Progenitor cell of endocrine pancreas (in vitro differentiated cells): ENCODE data around the gene GATA6. TPM values are rescaled to one million over a fixed set of nuclear protein-coding genes. Genes with fewer than 3 reads are reported as not detected.

Experiments
- DNase-seq: peaks from one replicate; pipeline ENCODE4 v3.0.0; 2021; ENCODE audit warnings: low spot score; ENCODE audit not compliant: unreplicated experiment
- H3K27ac Mint-ChIP-seq: 2 replicates; pipeline ENCODE4 v1.8.0; 2021; ENCODE audit warnings: mild to moderate bottlenecking, moderate library complexity, mixed read lengths
- H3K27me3 Mint-ChIP-seq: 2 replicates; pipeline ENCODE4 v1.8.0; 2021; ENCODE audit warnings: mixed read lengths
- H3K36me3 Mint-ChIP-seq: 2 replicates; pipeline ENCODE4 v1.8.0; 2022; ENCODE audit warnings: mixed read lengths; ENCODE audit not compliant: insufficient read depth
- H3K4me1 Mint-ChIP-seq: 2 replicates; pipeline ENCODE4 v1.8.0; 2021; ENCODE audit warnings: low read depth, mixed read lengths
- H3K4me3 Mint-ChIP-seq: 2 replicates; pipeline ENCODE4 v1.8.0; 2021; ENCODE audit warnings: low read depth, mild to moderate bottlenecking, moderate library complexity, mixed read lengths
- H3K9me3 Mint-ChIP-seq: 2 replicates; pipeline ENCODE4 v1.8.0; 2021; ENCODE audit warnings: low read depth, mixed read lengths
- total RNA-seq: library from RNA; stranded (reverse); gene quantifications from 2 replicates; pipeline ENCODE4 v1.2.1, GENCODE V29; 2021
- TF ChIP-seq, protein P1 (sequence below): fragments of 200-600 bp; sonication (generic); IDR thresholded peaks from one replicate; pipeline ENCODE4 v1.5.0; 2021; ENCODE audit warnings: antibody characterized with exemption, mild to moderate bottlenecking; ENCODE audit not compliant: unreplicated experiment

GATA6 gene
- total RNA-seq, 1 donor from 2014 or later: 112 TPM

DNA sequence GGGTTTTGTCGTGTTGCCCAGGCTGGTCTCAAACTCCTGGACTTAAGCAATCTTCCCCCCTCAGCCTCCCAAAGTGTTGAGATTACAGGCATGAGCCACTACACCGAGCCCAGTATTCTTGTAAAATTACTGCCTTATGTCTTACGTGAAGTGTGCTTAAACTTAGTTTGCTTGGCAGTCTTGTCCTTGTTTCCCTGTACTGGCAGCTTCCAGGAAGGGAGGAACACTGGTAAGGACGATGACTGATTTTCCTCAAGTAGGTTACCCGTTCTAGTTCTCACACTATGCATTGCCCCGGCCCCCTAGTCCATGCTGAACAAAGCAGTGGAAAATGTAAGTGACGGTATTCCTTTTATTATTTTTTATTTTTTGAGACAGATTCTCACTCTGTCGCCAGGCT, 19.7 kb upstream of the GATA6 start:
- DNase-seq: no peak
- no peaks in the 10 kb centered on the region for H3K9me3 Mint-ChIP-seq
- no peaks in the 10 kb centered on the region for H3K36me3 Mint-ChIP-seq

DNA sequence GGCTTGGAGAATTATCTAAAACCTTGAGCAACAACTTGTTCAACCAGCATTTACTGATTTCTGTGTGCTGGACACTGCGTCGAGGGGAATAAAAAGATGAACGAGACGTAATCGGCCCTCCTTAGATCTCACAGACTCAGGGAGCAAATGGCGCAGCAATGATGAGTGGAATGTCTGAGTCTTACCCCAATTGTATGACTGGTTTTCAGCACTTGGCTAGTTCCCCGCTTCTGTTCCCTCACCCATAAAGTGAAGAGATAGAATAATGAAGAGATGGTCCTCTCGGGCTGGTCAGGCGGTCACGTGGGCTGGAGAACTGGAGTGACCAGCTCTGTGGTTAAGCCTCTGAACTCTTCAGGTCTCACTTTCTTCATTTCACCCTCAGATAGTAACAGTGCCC, 17.3 kb upstream of the GATA6 start:
- no peak overlapping the region for H3K4me3 Mint-ChIP-seq
- TF ChIP-seq, protein P1, sequence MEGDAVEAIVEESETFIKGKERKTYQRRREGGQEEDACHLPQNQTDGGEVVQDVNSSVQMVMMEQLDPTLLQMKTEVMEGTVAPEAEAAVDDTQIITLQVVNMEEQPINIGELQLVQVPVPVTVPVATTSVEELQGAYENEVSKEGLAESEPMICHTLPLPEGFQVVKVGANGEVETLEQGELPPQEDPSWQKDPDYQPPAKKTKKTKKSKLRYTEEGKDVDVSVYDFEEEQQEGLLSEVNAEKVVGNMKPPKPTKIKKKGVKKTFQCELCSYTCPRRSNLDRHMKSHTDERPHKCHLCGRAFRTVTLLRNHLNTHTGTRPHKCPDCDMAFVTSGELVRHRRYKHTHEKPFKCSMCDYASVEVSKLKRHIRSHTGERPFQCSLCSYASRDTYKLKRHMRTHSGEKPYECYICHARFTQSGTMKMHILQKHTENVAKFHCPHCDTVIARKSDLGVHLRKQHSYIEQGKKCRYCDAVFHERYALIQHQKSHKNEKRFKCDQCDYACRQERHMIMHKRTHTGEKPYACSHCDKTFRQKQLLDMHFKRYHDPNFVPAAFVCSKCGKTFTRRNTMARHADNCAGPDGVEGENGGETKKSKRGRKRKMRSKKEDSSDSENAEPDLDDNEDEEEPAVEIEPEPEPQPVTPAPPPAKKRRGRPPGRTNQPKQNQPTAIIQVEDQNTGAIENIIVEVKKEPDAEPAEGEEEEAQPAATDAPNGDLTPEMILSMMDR: no peak
- H3K27ac Mint-ChIP-seq: no peak overlapping the region
- H3K9me3 Mint-ChIP-seq: no peaks in the 10 kb centered on the region
- H3K36me3 Mint-ChIP-seq: no peaks in the 10 kb centered on the region
- H3K4me1 Mint-ChIP-seq: peaks cover 18% of the 10 kb centered on the region
- no peak for DNase-seq
- H3K27me3 Mint-ChIP-seq: no peaks in the 10 kb centered on the region

More for the DNA sequence above, 19.7 kb upstream of the GATA6 start:
- Mint-ChIP-seq H3K4me1 (peaks cover 13% of the 10 kb centered on the region), H3K27ac (no peak overlapping the region), H3K27me3 (no peaks in the 10 kb centered on the region), H3K4me3 (no peak overlapping the region)
- TF ChIP-seq, protein P1: no peak

DNA sequence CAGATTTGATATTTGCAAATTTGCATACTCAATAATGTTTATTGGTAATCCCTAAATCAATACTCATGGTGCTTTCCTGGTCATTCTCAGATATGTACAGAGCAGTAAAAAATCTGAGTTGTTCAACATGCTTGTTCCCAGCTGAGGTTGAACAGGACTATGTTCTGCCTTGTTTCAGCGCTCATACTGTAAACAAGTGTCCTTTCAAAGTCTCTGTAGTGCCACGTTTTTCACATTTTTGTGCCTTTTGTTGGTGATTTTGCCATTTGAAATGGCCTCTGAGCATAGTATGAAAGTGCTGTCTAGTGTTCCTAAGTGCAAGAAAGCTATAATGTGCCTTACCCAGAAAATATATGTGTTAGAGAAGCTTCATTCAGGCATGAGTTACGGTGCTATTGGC, 16.0 kb upstream of the GATA6 start:
- no peaks in the 10 kb centered on the region for H3K36me3 Mint-ChIP-seq
- no peaks in the 10 kb centered on the region for H3K9me3 Mint-ChIP-seq
- H3K4me3 Mint-ChIP-seq: no peak overlapping the region
- TF ChIP-seq, protein P1: no peak
- peaks cover 18% of the 10 kb centered on the region for H3K4me1 Mint-ChIP-seq
- no peak overlapping the region for H3K27ac Mint-ChIP-seq
- H3K27me3 Mint-ChIP-seq: no peaks in the 10 kb centered on the region
- DNase-seq: no peak

DNA sequence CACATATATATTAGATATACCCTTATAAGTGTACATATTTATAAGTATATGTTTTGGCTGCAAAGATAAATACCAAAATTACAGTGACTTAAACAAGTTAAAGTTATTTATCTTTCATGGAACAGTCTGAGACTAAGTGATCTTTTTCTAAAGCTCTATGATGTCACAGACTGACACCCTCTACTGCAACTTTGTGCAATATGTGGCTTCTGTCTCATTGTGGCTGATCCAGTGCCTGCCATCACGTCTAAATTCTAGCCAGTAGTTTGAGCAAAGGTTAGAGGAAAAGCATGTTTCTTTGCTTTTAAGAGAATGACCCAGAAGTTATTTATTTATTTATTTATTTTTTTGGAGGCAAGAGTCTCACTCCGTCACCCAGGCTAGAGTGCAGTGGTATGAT, 13.8 kb upstream of the GATA6 start:
- H3K4me3 Mint-ChIP-seq: no peak overlapping the region
- no peak overlapping the region for H3K27ac Mint-ChIP-seq
- H3K4me1 Mint-ChIP-seq: peaks cover 23% of the 10 kb centered on the region
- no peaks in the 10 kb centered on the region for H3K36me3 Mint-ChIP-seq
- H3K9me3 Mint-ChIP-seq: no peaks in the 10 kb centered on the region
- no peak for DNase-seq
- TF ChIP-seq, protein P1: no peak
- H3K27me3 Mint-ChIP-seq: no peaks in the 10 kb centered on the region

DNA sequence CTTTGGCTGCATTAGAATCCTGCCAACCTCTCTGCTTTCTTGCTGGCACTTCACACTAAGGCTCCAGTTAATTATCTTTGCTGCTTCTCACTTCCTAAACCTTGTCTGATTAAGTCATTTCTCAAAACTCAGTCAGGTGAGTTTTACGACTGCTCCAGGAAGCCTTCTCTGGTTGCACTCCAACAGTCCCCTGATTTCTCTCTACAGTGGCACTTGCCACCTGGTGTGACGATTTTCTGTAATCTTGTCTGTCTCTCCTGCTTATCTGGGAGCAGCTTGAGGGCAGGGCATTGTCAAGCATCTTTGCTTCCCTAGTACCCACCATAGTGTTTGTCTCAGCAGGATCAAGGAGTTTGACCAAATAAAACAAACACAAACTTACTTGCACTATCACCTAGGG, 10.4 kb upstream of the GATA6 start:
- H3K27ac Mint-ChIP-seq: no peak overlapping the region
- no peak overlapping the region for H3K4me3 Mint-ChIP-seq
- TF ChIP-seq, protein P1: no peak
- H3K9me3 Mint-ChIP-seq: no peaks in the 10 kb centered on the region
- H3K36me3 Mint-ChIP-seq: no peaks in the 10 kb centered on the region
- no peak for DNase-seq
- peaks cover 35% of the 10 kb centered on the region for H3K4me1 Mint-ChIP-seq
- H3K27me3 Mint-ChIP-seq: no peaks in the 10 kb centered on the region
